WERI-Rb-1 (cell line): Measurements from ENCODE around the gene PDGFC.

Experiments used
- DNase-seq: peaks from one replicate; pipeline ENCODE4 v3.0.0-alpha.2; 2020
- H3K27ac ChIP-seq: fragments of 250-450 bp; sonication (Bioruptor Pico); 2 replicates; pipeline ENCODE4 v1.5.1; 2020; ENCODE audit warnings: mild to moderate bottlenecking, moderate library complexity
- H3K27me3 ChIP-seq: fragments of 250-450 bp; sonication (Bioruptor Pico); 2 replicates; pipeline ENCODE4 v1.5.1; 2021; ENCODE audit warnings: mild to moderate bottlenecking, low read depth, moderate library complexity; ENCODE audit not compliant: insufficient read depth, severe bottlenecking
- H3K36me3 ChIP-seq: fragments of 250-450 bp; sonication (Bioruptor Pico); 2 replicates; pipeline ENCODE4 v1.5.1; 2020; ENCODE audit warnings: mild to moderate bottlenecking, moderate library complexity
- H3K4me3 ChIP-seq: 2 replicates; pipeline ENCODE4 v1.5.1; 2011; ENCODE audit warnings: low read depth, mild to moderate bottlenecking, control low read depth, low read length
- H3K9me3 ChIP-seq: fragments of 250-450 bp; sonication (Bioruptor Pico); 2 replicates; pipeline ENCODE4 v1.5.1; 2021; ENCODE audit warnings: mild to moderate bottlenecking, moderate library complexity; ENCODE audit not compliant: severe bottlenecking
- TF ChIP-seq, protein P1 (sequence below): IDR thresholded peaks from 2 replicates; pipeline ENCODE4 v1.5.1; 2011; ENCODE audit warnings: low read depth, mild to moderate bottlenecking, control low read depth, inconsistent platforms, low read length

PDGFC gene

DNA sequence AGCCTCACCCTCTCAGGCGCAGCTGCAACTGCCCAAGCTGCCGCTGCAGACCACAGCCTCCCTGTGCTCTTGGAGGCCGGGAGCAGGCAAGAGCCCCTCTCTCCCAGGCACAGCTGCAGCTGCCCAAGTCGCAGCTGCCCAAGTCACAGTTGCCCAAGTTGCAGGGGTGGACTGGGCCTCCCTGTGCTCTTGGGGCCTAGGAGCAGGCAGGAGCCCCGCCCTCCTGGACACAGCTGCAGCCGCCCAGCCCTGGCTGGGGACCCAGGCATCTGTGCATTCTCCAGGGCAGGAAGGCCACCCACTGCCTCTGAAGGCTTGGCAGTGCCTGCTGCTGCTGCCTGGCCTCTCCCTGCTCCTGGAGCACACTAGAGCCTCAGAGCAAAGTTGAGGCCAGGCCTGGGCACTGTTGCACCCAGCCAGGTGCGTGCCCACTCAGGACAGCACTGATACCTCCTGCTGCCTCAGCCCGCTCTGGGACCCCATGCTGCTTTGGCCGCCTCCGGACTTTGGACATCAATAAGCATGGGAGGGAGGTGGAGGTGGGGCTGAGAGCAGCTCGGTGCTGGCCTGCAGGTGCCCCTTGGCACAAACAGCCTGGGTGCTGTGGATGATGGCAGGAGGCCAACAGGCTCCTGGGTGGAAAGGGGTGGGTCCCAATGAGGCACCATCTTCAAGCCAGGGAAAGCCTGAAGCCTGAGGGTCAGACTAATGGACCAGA is 247.5 kb downstream of the PDGFC start:
- Histone ChIP-seq H3K36me3 (no peaks in the 10 kb centered on the region), H3K27ac (no peak overlapping the region), H3K27me3 (no peaks in the 10 kb centered on the region), H3K4me3 (no peak overlapping the region), H3K9me3 (no peaks in the 10 kb centered on the region)
- DNase-seq, result no peak
- TF ChIP-seq, protein P1, sequence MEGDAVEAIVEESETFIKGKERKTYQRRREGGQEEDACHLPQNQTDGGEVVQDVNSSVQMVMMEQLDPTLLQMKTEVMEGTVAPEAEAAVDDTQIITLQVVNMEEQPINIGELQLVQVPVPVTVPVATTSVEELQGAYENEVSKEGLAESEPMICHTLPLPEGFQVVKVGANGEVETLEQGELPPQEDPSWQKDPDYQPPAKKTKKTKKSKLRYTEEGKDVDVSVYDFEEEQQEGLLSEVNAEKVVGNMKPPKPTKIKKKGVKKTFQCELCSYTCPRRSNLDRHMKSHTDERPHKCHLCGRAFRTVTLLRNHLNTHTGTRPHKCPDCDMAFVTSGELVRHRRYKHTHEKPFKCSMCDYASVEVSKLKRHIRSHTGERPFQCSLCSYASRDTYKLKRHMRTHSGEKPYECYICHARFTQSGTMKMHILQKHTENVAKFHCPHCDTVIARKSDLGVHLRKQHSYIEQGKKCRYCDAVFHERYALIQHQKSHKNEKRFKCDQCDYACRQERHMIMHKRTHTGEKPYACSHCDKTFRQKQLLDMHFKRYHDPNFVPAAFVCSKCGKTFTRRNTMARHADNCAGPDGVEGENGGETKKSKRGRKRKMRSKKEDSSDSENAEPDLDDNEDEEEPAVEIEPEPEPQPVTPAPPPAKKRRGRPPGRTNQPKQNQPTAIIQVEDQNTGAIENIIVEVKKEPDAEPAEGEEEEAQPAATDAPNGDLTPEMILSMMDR, result no peak

DNA sequence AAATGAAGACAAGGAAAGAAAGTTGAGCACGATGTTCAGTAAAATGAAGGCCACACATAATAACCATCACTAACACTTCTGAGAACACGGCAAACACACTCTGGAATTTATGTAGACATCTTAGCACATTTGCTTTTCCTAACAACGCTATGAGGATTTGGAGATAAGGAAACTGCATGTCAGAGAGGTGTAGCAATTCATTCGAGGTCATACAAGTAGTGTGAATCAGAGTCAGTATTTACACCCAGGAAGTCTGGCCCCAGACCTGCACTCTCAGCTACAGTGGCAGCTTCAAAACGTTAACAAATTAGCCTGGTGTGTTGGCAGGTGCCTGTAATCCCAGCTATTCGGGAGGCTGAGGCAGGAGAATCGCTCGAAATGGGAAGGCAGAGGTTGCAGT is 253.4 kb downstream of the PDGFC start:
- DNase-seq, result no peak
- H3K27ac ChIP-seq, result no peak overlapping the region
- H3K27me3 ChIP-seq, result no peaks in the 10 kb centered on the region
- no peaks in the 10 kb centered on the region for H3K9me3 ChIP-seq
- H3K36me3 ChIP-seq, result no peaks in the 10 kb centered on the region
- TF ChIP-seq, protein P1, result no peak
- no peak overlapping the region for H3K4me3 ChIP-seq

DNA sequence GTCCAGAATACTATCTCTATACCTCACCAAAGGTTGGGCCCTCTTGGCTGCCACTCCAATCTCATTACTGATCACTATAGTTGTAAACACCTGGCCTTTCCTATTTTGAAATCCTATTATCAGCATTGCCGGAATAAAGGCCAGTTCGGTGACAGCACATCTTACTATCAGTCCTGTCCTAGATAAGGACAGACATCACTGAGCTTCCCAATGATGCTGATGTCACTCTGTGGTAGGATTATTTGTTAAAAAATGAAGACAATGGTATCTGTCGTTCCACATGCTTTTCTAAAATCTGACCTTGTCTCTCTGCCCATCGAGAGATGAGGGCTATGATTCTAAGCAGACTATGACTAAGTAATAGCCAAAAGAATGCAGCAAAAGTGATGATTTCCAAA is 260.4 kb downstream of the PDGFC start:
- Histone ChIP-seq H3K27ac (no peak overlapping the region), H3K4me3 (no peak overlapping the region), H3K9me3 (no peaks in the 10 kb centered on the region), H3K27me3 (no peaks in the 10 kb centered on the region), H3K36me3 (no peaks in the 10 kb centered on the region)
- no peak for DNase-seq
- TF ChIP-seq, protein P1, result no peak
